GM18861 (cell line): ENCODE data around the gene GLYAT.
A peak's percentile ranks its signal among the peaks of the same experiment; 100 is the strongest.
"Not testable (repeated sequence)": the region's sequence is repeated elsewhere in the genome, so short reads cannot be mapped to it uniquely, and the experiment has no call there.

Experiments
- ATAC-seq: cut with Tn5 transposase; IDR thresholded peaks from one replicate; pipeline ENCODE4 v1.9.1; 2021; ENCODE audit not compliant: unreplicated experiment

Gene GLYAT

GRCh38 chr11:58744988-58745704 lies 13.4 kb upstream of the GLYAT start:
- ATAC-seq, result no peak

- no peak for ATAC-seq
Measured at GRCh38 chr11:58742981-58743880, 11.5 kb upstream of the GLYAT start.

GRCh38 chr11:58742140-58742539 lies 10.4 kb upstream of the GLYAT start:
- ATAC-seq, result peak; percentile 49

GRCh38 chr11:58741127-58741526 lies 9.4 kb upstream of the GLYAT start:
- ATAC-seq, result no peak

- ATAC-seq, result no peak
Measured at GRCh38 chr11:58740447-58740846, 8.7 kb upstream of the GLYAT start.

GRCh38 chr11:58739725-58740430 lies 8.1 kb upstream of the GLYAT start:
- ATAC-seq, result no peak

GRCh38 chr11:58734681-58735490 lies 3.1 kb upstream of the GLYAT start:
- no peak for ATAC-seq

- no peak for ATAC-seq
Measured at GRCh38 chr11:58730507-58731089, 1.1 kb downstream of the GLYAT start.

GRCh38 chr11:58727415-58727797 lies 4.3 kb downstream of the GLYAT start:
- ATAC-seq, result no peak

- ATAC-seq, result no peak
Measured at GRCh38 chr11:58726737-58727414, 4.9 kb downstream of the GLYAT start.

GRCh38 chr11:58719406-58720117 lies 12.2 kb downstream of the GLYAT start:
- ATAC-seq, result no peak

GRCh38 chr11:58712531-58712930 lies 19.2 kb downstream of the GLYAT start:
- ATAC-seq, result no peak

- ATAC-seq, result no peak
Measured at GRCh38 chr11:58711832-58712231, 19.9 kb downstream of the GLYAT start.

GRCh38 chr11:58707767-58708166 lies 24.0 kb downstream of the GLYAT start:
- ATAC-seq, result no peak

GRCh38 chr11:58696825-58697224 lies 34.9 kb downstream of the GLYAT start:
- ATAC-seq, result not testable (repeated sequence)

GRCh38 chr11:58693026-58693425 lies 38.7 kb downstream of the GLYAT start:
- no peak for ATAC-seq

GRCh38 chr11:58691675-58692074 lies 40.1 kb downstream of the GLYAT start:
- no peak for ATAC-seq

- no peak for ATAC-seq
Measured at GRCh38 chr11:58688789-58689503, 42.8 kb downstream of the GLYAT start.
